T-helper 2 cell treated with Interferon-gamma antibody and Interleukin-4, amounts not matched to agents 100 ng/mL and 5 ng/mL, for 36 hours (primary cell): ENCODE measurements around the gene SPAG6. TPM values are rescaled to one million over a fixed set of nuclear protein-coding genes. Genes with fewer than 3 reads are reported as not detected.

ENCODE experiments used
- intact Hi-C: fragments of 100-400 bp; cut with micrococcal nuclease; formaldehyde crosslinking; loops from one replicate; pipeline ENCODE4 v1.15.1; 2023
- total RNA-seq: library from RNA; stranded (reverse); gene quantifications from 2 replicates; pipeline ENCODE4 v1.2.3, GENCODE V29; 2022

Gene SPAG6
- total RNA-seq, 1 donor from 2014 or later, result 0.61 TPM

DNA sequence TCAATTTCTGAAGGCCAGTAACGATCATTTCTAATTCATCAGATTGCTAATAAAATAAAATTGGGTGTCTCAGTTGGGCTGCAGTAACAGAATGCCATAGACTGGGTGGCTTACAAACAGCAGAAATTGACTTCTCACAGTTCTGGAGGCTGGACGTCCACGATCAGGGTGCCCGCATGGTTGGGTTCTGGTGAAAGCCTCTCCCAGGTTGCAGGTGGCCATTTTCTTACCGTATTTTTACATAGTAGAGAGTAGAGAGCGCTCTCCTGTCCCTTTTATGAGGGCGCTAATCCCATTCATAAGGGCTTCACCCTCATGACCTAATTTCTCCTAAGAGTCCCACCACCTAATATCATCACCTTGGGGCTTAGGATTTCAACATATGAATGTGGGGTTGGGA, 106.0 kb downstream of the SPAG6 start:
- intact Hi-C loops, result no loop called here

DNA sequence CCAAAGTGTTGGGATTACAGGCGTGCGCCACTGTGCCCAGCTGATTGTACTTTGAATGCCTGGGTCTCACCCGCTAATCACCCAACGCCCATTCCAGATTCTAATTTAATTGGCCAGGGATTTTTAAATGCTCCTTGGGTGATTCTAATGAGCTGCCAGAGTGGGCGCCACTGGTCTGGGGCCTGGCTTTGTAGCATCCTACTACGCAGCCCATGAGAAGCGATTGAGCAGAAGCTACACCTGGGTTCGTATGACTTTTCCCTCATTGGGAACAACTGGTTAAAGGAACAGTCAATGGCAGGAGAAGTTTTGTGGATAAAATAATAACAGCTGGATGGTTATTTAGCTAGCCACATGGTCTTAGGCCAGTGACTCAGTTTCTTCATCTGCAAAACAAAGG, 108.0 kb downstream of the SPAG6 start:
- intact Hi-C loops, result no loop called here

DNA sequence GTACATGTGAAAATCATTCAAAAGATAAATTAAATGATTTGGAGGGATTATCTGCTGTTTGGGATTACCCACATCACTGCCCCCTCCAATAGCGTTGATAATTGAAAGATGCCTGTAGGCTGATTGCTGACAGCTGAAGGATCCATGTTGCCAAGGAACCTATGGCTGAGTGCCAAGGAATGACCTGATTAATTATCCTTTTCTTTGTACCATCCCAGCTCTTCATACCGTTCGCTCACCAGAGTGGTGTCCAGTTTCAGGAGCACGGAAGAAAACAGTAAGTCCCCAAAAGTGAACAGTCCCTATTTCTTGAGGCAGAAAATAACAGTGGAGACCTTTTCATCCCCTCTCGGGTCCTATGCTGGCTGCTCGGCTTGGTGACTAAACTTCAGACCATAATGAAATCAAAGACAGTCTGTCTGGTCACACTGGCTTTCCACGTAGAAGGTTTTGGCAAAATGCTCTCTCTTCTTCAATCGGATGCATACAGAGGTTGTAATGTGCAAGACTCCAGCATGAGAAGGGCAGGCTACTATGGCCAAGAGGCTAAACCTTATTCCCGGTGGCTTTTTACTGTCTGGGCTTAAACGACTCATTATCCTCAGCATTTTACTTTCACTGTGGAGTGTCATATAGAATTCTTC, 108.8 kb downstream of the SPAG6 start:
- intact Hi-C loops, result no loop called here

DNA sequence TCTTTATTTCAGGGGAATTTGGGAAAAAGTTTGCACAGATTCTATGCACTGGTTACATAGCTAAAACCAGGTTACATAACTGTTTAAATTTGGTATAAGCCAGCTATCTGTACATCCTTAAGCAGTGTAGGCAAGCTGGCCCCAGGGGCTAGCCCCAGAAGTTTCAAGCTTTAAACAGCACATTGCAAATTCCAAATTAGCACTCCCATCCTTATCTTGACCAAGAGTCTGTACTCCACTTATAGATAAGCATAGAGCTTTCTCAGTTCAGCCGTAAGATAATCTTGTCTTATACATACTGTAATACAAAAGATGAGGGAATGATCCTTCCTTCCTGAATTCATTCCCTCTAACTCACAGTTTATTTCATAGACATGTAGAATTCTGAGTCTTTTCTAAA, 109.3 kb downstream of the SPAG6 start:
- intact Hi-C loops, result no loop called here

DNA sequence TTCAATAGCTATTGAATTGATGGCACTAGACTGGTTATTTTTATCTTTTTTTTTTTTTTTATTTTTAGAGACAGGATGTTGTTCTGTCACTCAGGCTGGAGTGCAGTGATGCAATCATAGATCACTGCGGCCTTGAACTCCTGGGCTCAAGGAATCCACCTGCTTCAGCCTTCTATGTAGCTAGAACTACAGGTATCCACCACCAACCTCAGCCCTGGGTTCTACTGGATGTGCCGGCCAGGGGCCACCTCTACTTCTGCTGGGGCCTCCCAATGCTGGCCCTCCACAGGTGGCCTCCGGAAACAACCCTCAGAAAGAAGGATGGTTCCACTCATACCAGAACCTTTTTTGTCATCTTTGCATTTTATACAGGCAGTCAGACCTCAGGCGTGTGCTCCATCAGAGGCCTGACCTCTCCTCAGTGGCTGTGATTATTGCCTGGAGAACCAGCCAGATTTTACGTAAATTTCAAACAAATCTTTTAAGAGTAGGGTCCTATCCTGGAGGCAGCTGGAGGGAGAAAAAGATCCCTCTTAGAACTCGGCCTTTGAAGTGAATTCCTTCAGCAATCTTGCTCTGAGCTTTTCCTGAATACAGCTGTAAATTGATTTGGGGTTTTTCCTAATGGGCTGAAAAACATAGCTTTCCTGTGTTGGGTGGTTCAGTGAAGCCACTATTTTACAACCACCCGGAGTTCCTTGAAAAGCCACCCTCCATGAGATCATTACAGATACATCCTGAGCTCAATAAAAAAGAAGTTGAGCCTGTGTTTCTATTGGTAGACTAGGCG, 110.0 kb downstream of the SPAG6 start:
- intact Hi-C loops, result no loop called here

DNA sequence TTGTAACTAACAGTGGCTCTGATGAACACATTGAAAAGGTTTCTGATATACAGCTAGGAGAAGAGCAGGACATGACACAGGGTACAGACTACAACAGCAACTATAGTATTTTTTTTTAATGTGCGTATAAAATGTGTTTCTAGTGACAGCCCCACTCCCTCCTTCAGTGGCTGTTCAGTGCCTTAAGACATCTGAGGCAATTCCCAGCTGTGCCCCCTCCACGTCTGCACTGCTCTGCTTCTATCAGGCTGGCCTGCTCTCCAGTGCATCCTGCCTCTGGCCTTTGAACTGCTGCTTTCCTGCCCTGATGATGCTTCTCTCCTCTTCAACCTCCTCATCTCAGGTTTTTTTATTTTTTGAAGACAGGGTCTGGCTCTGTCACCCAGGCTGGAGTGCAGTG, 111.2 kb downstream of the SPAG6 start:
- intact Hi-C loops, result no loop called here

DNA sequence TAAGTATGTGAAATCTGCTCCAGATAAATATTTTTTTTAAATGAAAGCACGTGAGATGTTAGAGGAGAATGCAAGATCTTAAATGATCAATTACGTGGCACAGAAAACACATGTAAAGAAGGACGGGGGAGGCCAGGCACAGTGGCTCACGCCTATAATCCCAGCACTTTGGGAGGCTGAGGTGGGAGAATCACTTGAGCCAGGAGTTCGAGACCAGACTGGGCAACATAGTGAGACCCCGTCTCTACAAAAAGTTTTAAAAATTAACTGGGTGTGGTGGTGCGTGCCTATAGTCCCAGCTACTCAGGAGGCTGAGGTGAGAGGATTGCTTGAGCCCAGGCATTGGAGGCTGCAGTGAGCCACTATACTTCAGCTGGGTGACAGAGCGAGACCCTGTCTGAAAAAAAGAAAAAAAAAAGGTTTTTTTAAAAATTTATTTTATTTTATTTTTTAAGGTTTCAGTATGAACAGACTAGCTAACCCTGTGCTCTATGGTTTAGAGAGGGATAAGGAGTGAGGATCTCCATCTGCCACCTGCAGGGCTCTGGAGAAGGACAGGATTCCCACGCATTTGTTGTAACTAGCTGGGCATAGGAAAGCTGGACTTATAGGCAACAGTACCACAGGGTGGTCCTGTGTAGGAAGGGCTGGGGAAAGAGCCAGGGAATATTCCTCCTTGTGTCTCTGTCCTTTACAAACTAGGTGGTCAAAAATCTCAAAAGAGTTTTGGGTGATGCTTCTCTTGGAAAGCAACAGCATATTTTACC, 113.2 kb downstream of the SPAG6 start:
- intact Hi-C loops, result no loop called here

DNA sequence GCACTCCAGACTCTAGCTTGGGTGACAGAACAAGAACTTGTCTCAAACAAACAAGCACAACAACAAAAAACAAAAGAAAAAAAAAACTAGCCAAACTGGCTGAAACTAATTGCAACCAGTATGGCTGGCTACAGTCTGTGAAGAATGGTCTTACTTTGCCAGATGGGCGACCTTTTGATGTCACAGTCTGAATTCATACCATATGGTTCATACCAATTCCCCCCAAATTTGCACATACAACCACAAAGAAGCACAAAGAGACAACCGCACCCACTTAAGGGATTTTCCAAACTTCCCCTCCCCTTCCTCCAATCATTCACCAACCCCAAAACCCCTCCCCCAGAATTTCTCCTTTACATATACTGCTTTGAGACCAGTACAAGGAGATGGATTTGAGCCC, 114.2 kb downstream of the SPAG6 start:
- intact Hi-C loops, result no loop called here

DNA sequence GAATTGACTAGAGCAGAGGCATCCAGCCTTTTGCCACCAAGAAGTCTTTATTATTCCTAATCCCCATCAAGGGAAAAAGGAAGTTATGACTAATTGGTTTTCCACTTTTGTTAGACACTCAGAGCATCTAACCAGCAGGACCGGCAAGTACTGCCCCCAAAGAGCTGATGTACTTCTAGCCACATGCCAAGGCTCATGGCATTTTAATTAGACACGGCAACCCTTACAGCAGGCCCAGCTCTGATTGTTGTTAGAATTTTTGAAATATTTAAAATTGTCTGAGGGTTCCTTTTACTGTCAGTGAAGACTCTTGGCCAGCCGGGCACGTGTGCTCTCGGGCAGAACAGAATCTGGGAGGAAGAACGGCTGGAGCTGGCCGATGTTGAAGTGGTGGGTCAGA, 114.8 kb downstream of the SPAG6 start:
- intact Hi-C loops, result no loop called here

DNA sequence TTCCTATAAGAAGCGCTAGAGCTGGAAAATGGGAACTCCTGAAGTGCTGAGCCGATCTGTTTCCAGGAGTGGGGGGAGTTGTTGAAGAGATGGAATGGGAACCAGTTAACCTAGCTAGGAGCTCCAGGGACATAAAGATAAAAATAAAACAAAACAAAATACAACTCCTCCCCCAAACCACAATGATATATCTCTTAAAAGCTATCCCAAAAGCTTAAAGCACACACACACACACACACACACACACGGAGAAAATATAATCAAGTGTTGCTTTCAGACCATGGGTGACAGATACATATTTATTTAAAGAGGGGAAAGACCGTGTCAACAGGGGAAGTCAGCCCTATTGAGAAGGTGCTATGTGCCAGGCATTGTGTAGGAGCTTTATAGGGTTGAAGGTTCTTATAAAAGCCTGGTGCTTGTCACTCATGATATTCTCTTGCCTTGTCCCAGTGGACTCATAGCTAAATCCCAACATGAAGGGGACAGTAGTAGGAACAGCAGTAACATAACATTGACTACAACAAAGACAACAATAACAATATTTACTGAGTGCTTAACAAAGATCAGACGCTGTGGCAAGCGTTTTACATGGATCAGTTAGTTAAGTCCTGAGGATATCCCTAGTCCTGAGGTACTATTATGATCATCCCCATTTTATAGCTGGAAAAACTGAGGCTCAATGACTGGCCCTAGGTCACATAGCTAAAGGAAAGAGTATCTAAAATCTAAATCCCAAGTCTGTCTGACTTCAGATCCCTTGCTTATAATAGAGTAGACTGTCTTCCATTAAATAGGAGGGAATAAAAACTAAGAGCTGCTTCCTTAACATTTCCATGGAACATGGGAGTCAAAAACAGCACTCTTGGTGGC, 115.5 kb downstream of the SPAG6 start:
- intact Hi-C loops, result no loop called here

DNA sequence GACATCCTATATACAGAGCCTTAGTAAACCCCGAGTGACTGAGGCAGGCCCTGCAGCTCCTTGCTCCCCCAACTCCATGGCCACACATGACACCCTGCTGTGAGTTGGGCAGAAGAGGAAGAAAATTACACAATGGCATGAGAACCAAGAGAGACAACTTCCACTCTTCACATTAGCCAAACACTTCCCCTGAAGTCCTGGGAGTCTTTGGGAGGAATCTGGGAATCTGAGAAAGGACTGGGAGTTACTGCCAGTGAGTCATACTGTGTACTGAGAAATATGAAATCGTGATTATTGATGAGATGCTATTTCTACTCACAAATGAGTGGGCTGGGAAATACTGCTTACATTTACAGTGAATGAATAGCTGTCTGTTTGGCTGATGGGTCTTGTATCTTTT, 116.6 kb downstream of the SPAG6 start:
- intact Hi-C loops, result no loop called here

DNA sequence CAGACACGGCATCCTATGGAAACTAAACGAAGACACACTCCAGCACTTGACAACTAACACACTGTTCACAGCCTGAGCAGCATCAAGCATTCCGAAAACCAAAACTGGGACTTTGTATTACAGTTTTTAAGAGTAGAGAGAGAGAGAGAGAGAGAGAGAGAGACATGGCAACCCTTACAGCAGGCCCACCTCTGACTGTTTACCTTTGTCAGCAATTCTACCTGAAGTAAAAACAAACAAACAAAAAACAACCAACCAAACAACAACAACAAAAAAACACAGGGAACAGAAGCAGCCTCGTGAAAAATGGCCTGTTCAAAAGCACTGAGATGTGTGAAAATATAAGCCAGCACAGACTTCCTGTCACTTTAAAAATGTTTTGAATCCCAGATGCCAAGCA, 118.0 kb downstream of the SPAG6 start:
- intact Hi-C loops, result no loop called here

DNA sequence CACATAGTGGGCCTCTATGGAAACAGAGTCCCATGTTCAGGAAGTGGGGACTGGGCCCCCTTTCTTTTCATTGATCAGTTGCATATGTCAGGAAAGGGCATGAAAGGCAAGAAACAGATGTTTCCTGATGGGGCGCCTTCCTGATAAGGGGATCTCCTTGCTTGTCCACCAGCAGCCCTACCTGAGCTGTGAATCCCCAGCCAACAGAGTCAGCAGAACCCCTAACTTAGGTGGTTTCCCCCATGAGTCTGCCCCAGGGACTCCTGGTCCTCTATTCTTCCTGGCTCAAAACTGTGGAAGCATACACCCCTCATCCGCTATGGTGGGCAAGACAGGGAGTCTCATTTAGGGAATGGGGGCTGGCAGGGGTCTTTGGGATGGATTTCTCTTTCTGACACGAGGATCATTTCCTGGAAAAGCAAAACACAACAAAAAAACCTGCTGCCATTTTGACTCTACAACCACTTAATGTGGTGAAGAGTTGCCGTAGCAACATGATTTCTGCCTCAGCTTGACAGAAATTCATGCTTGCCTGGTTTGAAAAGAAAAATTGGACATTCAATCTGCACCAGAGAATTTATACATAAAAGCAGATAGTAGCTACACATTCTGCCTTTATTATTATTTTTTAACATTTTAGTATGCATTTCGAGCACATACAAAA, 119.8 kb downstream of the SPAG6 start:
- intact Hi-C loops, result no loop called here

DNA sequence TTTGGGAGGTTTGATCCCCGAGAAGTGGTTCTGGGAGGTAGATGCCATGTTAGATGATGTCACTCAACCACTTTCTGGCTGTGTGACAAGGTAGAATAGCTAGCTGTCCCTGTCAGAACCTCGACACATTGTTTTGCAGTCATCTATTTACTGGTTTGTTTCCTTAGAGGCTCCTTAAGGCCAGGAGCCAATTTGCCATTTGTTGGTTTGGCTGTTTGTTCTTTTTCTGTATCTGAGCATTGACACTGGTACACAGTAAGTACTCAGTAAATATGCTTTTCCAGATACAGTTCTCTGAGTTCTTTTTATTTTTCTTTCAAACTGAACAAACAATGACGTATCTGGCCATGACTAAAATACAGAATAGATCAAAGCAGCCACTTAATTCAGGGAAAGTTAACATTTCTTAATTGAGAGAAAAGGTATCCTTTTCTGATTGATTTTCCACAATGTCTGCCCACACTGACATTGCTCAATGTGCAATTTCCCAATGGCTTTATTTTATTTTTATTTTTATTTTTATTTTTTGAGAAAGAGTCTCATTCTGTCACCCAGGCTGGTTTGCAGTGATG, 121.6 kb downstream of the SPAG6 start:
- intact Hi-C loops, result no loop called here

Other genes with a start within 250 kb of the SPAG6 start
- gene EBLN1, start 127.5 kb upstream of the SPAG6 start, total RNA-seq, result not detected in 2 replicates
- 73.1 and 75.9 TPM in 2 replicates for gene COMMD3, start 29.1 kb upstream of the SPAG6 start, total RNA-seq
- gene BMI1, start 24.4 kb upstream of the SPAG6 start, total RNA-seq, result 40.2 and 43.4 TPM in 2 replicates